Prostate gland (tissue), 2 donors: ENCODE results near the gene PHF21B. TPM values are rescaled to one million over a fixed set of nuclear protein-coding genes. Genes with fewer than 3 reads are reported as not detected.

ENCODE experiments used
- DNase-seq: peaks from one replicate; pipeline ENCODE4 v3.0.0-alpha.2; 2019; ENCODE audit warnings: low spot score
- H3K27ac ChIP-seq, 2 donors: fragments of 200-600 bp; sonication (generic); 2 replicates each; pipeline ENCODE4 v1.5.1; 2017 to 2019
- H3K27me3 ChIP-seq: fragments of 200-600 bp; sonication (generic); replicated peaks from 2 replicates; pipeline ENCODE4 v1.5.1; 2019; ENCODE audit not compliant: insufficient read depth
- H3K36me3 ChIP-seq, 2 donors: fragments of 200-600 bp; sonication (generic); 1 replicate in 1 of 2; 2 replicates in 1 of 2; pipeline versions ENCODE4 v1.5.1 to v1.8.1; 2017 to 2019
- H3K4me1 ChIP-seq: fragments of 200-600 bp; sonication (generic); replicated peaks from 2 replicates; pipeline ENCODE4 v1.5.1; 2019
- H3K4me3 ChIP-seq, 2 donors: fragments of 200-600 bp; sonication (generic); 2 replicates each; pipeline ENCODE4 v1.5.1; 2017 to 2019
- H3K9me3 ChIP-seq: fragments of 200-600 bp; sonication (generic); 2 replicates; pipeline ENCODE4 v1.5.1; 2017
- POLR2A ChIP-seq: fragments of 450-650 bp; IDR thresholded peaks from one replicate; pipeline ENCODE4 v1.6.1; 2016; ENCODE audit warnings: antibody characterized with exemption, mild to moderate bottlenecking
- POLR2AphosphoS5 ChIP-seq: sonication (generic); formaldehyde crosslinking; IDR thresholded peaks from one replicate; pipeline ENCODE4 v1.6.1; 2017; ENCODE audit warnings: antibody characterized with exemption
- whole genome bisulfite sequencing: methylation state at CpG from one replicate; pipeline ENCODE4 v1.1.5; 2018; 5-methylcytosine and 5-hydroxymethylcytosine counted together
- intact Hi-C: fragments of 100-400 bp; cut with DNase I; formaldehyde crosslinking; loops from one replicate; pipeline ENCODE4 v1.14.2; 2022
- total RNA-seq, 2 donors: library from RNA; depleted of rRNA; stranded (reverse); fragments of >200 nt; gene quantifications; one replicate each; pipeline ENCODE4 v1.1.0, GENCODE V29; 2016
- TF ChIP-seq, protein P1 (sequence below), 4 experiments: fragments of 200-600 bp in 2 of 4; fragments of 450-650 bp in 2 of 4; sonication (generic) in 2 of 4; IDR thresholded peaks; 1 replicate in 3 of 4; 2 replicates in 1 of 4; pipeline ENCODE4 v1.5.1; 2016 to 2019; ENCODE audit warnings: antibody characterized with exemption in 4 of 4, mild to moderate bottlenecking in 2 of 4, moderate library complexity in 2 of 4

The PHF21B gene
- total RNA-seq, 2 donors from 2014 or later: 9.7 to 27.3 TPM

DNA sequence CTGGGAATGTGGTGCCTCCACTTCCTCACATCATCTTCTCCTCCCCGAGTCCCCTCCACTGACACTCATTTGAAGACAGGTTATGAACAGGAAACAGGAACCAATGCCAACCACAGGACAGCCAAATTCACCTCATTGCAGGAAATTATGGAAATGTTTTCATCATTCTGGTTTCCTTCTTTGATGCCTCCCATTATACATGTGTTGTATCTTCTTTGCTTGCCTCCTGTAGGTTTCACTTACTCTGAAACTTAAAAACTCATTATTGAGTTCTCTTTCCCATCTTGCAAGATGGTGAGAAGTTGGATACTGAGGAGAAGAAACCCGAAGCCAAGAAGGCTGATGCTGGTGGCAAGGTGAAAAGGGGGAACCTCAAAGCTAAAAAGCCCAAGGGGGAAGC lies 108.5 kb downstream of the PHF21B start:
- TF ChIP-seq POLR2A (no peak), POLR2AphosphoS5 (no peak)
- DNase-seq: no peak
- no peaks in the 10 kb centered on the region for H3K36me3 ChIP-seq
- no peak overlapping the region for H3K27ac ChIP-seq
- no peak overlapping the region for H3K4me3 ChIP-seq
- no peaks in the 10 kb centered on the region for H3K9me3 ChIP-seq
- WGBS: 94% methylated on average over 2 of the region's 2 CpGs
- no peaks in the 10 kb centered on the region for H3K27me3 ChIP-seq
- no peaks in the 10 kb centered on the region for H3K4me1 ChIP-seq
- intact Hi-C loops: no loop called here

DNA sequence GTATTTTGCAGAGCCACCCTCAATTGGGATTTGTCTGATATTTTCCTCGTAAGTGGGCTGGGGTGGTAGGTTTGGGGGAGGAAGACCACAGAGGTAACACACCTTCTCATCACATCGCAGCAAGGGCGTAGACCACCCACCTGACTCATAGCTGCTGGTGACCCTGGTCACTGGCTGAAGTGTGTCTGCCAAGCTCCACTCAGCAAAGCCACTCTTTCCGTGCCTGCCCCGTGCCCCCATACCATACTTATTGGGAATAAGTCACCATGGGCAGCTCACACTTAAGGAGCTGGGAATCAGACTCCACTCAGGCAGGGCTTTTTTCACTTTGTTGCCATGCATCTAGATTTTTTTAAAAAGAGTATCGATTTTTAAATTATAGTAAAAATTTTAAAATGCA lies 111.6 kb downstream of the PHF21B start:
- Histone ChIP-seq H3K27me3 (no peaks in the 10 kb centered on the region), H3K36me3 (no peaks in the 10 kb centered on the region), H3K27ac (no peak overlapping the region), H3K4me1 (no peaks in the 10 kb centered on the region), H3K9me3 (no peaks in the 10 kb centered on the region), H3K4me3 (no peak overlapping the region)
- DNase-seq: no peak
- no peak for TF ChIP-seq POLR2A
- TF ChIP-seq, protein P1, sequence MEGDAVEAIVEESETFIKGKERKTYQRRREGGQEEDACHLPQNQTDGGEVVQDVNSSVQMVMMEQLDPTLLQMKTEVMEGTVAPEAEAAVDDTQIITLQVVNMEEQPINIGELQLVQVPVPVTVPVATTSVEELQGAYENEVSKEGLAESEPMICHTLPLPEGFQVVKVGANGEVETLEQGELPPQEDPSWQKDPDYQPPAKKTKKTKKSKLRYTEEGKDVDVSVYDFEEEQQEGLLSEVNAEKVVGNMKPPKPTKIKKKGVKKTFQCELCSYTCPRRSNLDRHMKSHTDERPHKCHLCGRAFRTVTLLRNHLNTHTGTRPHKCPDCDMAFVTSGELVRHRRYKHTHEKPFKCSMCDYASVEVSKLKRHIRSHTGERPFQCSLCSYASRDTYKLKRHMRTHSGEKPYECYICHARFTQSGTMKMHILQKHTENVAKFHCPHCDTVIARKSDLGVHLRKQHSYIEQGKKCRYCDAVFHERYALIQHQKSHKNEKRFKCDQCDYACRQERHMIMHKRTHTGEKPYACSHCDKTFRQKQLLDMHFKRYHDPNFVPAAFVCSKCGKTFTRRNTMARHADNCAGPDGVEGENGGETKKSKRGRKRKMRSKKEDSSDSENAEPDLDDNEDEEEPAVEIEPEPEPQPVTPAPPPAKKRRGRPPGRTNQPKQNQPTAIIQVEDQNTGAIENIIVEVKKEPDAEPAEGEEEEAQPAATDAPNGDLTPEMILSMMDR (IDR thresholded peaks at IDR 0.05): no peak
- TF ChIP-seq POLR2AphosphoS5: no peak
- WGBS: 99% methylated on average over 6 of the region's 6 CpGs
- intact Hi-C loops: no loop called here

DNA sequence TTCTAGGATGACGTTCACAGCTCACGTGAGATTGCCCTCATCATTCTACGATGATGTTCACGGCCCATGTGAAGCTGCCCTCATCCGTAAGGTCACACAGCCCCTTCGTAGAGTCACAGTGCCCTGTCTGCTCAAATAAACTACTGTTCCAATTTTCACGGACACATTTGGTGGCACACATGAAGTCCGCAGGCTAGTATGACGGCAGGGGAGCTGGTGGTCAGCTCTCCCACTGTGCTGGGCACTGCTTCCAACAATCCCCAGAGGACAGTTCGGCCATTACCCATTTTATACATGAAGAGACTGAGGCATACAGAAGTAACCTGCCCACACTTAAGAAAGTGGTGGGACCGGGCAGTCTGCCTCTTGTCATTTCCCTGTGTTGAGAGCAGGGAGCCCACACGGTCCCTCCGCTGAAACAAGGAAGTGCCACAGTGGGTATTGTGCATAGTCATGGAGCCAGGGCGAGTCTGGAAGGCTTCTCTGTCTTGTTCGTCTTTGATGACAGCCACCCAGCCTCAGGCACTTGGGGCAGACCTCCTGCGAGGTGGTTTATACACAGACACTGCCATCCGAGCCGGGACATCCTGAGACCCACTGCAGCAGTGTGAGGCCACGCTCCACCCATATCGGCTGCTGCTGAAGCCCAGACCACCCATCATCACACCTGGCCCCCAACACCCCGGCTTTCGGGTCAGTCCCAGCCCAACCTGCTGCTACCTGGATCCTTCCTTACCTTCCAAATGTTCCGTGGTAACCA lies 114.3 kb downstream of the PHF21B start:
- intact Hi-C loops: no loop called here
- TF ChIP-seq, protein P1 (IDR thresholded peaks at IDR 0.05): no peak
- TF ChIP-seq POLR2AphosphoS5 (no peak), POLR2A (no peak)
- H3K27me3 ChIP-seq: no peaks in the 10 kb centered on the region
- H3K27ac ChIP-seq: no peak overlapping the region
- H3K9me3 ChIP-seq: no peaks in the 10 kb centered on the region
- no peaks in the 10 kb centered on the region for H3K4me1 ChIP-seq
- DNase-seq: no peak
- no peaks in the 10 kb centered on the region for H3K36me3 ChIP-seq
- WGBS: 88% methylated on average over 23 of the region's 23 CpGs
- H3K4me3 ChIP-seq: no peak overlapping the region

GRCh38 chr22:44894782-44895181 lies 115.0 kb downstream of the PHF21B start:
- intact Hi-C loops: no loop called here
- Histone ChIP-seq H3K36me3 (no peaks in the 10 kb centered on the region), H3K9me3 (no peaks in the 10 kb centered on the region), H3K4me1 (no peaks in the 10 kb centered on the region), H3K27ac (no peak overlapping the region), H3K27me3 (no peaks in the 10 kb centered on the region), H3K4me3 (no peak overlapping the region)
- DNase-seq: no peak
- TF ChIP-seq POLR2A: no peak
- TF ChIP-seq, protein P1 (IDR thresholded peaks at IDR 0.05): no peak
- TF ChIP-seq POLR2AphosphoS5: no peak
- 87% methylated on average over 14 of the region's 14 CpGs for WGBS

GRCh38 chr22:44894321-44894720 lies 115.5 kb downstream of the PHF21B start:
- Histone ChIP-seq H3K27me3 (no peaks in the 10 kb centered on the region), H3K4me1 (no peaks in the 10 kb centered on the region), H3K4me3 (no peak overlapping the region), H3K9me3 (no peaks in the 10 kb centered on the region), H3K36me3 (no peaks in the 10 kb centered on the region), H3K27ac (no peak overlapping the region)
- intact Hi-C loops: no loop called here
- DNase-seq: no peak
- 92% methylated on average over 12 of the region's 12 CpGs for WGBS
- TF ChIP-seq, protein P1 (IDR thresholded peaks at IDR 0.05): no peak
- TF ChIP-seq POLR2AphosphoS5: no peak
- TF ChIP-seq POLR2A: no peak
